Measurements from ENCODE around the gene SHD. TPM values are rescaled to one million over a fixed set of nuclear protein-coding genes. Genes with fewer than 3 reads are reported as not detected.

SHD gene
- polyA plus RNA-seq, 1 experiment, result not detected

GRCh38 chr19:4329858-4330257, 50.8 kb downstream of the SHD start:
- CTCF ChIA-PET, result no interaction called here
- Histone ChIP-seq H3K36me3 (ENCODE audit: control insufficient read depth, insufficient read depth, low read length) (no peaks in the 10 kb centered on the region; the same call in 1 of the 2 replicates), H3K27me3 (ENCODE audit: control insufficient read depth, insufficient read depth, low read length) (no peaks in the 10 kb centered on the region), H3K4me3 (ENCODE audit: low read depth, low read length) (no peak overlapping the region)
- no peak for DNase-seq (ENCODE audit: low read depth)
- POLR2A ChIA-PET, result no interaction called here
- no peak for TF ChIP-seq CTCF (IDR thresholded peaks at IDR 0.05; ENCODE audit: insufficient read depth, low read depth, low read length)

- Histone ChIP-seq H3K4me3 (ENCODE audit: low read depth, low read length) (no peak overlapping the region), H3K27me3 (ENCODE audit: control insufficient read depth, insufficient read depth, low read length) (no peaks in the 10 kb centered on the region), H3K36me3 (ENCODE audit: control insufficient read depth, insufficient read depth, low read length) (no peaks in the 10 kb centered on the region)
- TF ChIP-seq CTCF (IDR thresholded peaks at IDR 0.05; ENCODE audit: insufficient read depth, low read depth, low read length), result no peak
- no peak for DNase-seq (ENCODE audit: low read depth)
- CTCF ChIA-PET, result interaction anchor here (1.0 kb wide), 1 partner anchor 39 kb away, joined by 3 read pairs; no protein-coding TSS in a partner anchor
- POLR2A ChIA-PET, result no interaction called here
Observed at GRCh38 chr19:4334929-4335570, 56.0 kb downstream of the SHD start.

GRCh38 chr19:4337906-4338440, 58.9 kb downstream of the SHD start:
- POLR2A ChIA-PET, result no interaction called here
- CTCF ChIA-PET, result interaction anchor here (1.0 to 1.4 kb wide), 2 partner anchors 15 to 70 kb away, joined by 3 to 4 read pairs; no protein-coding TSS in a partner anchor
- DNase-seq (ENCODE audit: low read depth), result no peak
- H3K4me3 ChIP-seq (ENCODE audit: low read depth, low read length), result peak overlapping the region; percentile 29
- H3K27me3 ChIP-seq (ENCODE audit: control insufficient read depth, insufficient read depth, low read length), result no peaks in the 10 kb centered on the region
- no peak for TF ChIP-seq CTCF (IDR thresholded peaks at IDR 0.05; ENCODE audit: insufficient read depth, low read depth, low read length)
- H3K36me3 ChIP-seq (ENCODE audit: control insufficient read depth, insufficient read depth, low read length), result no peaks in the 10 kb centered on the region

- H3K36me3 ChIP-seq (ENCODE audit: control insufficient read depth, insufficient read depth, low read length), result no peaks in the 10 kb centered on the region
- POLR2A ChIA-PET, result no interaction called here
- no peaks in the 10 kb centered on the region for H3K27me3 ChIP-seq (ENCODE audit: control insufficient read depth, insufficient read depth, low read length)
- CTCF ChIA-PET, result interaction anchor here (0.9 to 2.2 kb wide), 3 partner anchors 14 to 71 kb away, joined by 3 to 8 read pairs (median 3); no protein-coding TSS in a partner anchor
- DNase-seq (ENCODE audit: low read depth), result no peak
- TF ChIP-seq CTCF (IDR thresholded peaks at IDR 0.05; ENCODE audit: insufficient read depth, low read depth, low read length), result no peak
- H3K4me3 ChIP-seq (ENCODE audit: low read depth, low read length), result peak within 1 kb of the TSS; percentile 29
Observed at GRCh38 chr19:4338441-4339355, 59.6 kb downstream of the SHD start, which contains the start of gene STAP2. Gene STAP2 (minus strand): TSS chr19:4338827. CDS start chr19:4338753, 74 bp downstream.

Other genes starting within 250 kb of the SHD start
- 4.2 and 7.5 TPM in 2 replicates for gene ZBTB7A, start 212.4 kb upstream of the SHD start, polyA plus RNA-seq (2011; rRNA removed)
- 76.9 and 143 TPM in 2 replicates for gene MAP2K2, start 155.1 kb upstream of the SHD start, polyA plus RNA-seq (2011; rRNA removed)
- gene CREB3L3, start 125.6 kb upstream of the SHD start, polyA plus RNA-seq (2011; rRNA removed), result not detected in 2 replicates
- gene SIRT6, start 96.7 kb upstream of the SHD start, polyA plus RNA-seq (2011; rRNA removed), result 14.6 and 22.3 TPM in 2 replicates
- 0.22 and 0.25 TPM in 2 replicates for gene ANKRD24, start 96.6 kb upstream of the SHD start, polyA plus RNA-seq (2011; rRNA removed)
- 1.2 TPM in 2 replicates for gene EBI3, start 49.7 kb upstream of the SHD start, polyA plus RNA-seq (2011; rRNA removed)
- 12.4 and 14.5 TPM in 2 replicates for gene YJU2, start 32.2 kb upstream of the SHD start, polyA plus RNA-seq (2011; rRNA removed)
- gene TMIGD2, start 23.1 kb downstream of the SHD start, polyA plus RNA-seq (2011; rRNA removed), result not detected in 2 replicates
- gene FSD1, start 25.3 kb downstream of the SHD start, polyA plus RNA-seq (2011; rRNA removed), result 3.9 and 11.9 TPM in 2 replicates
- 5.6 and 7.8 TPM in 2 replicates for gene STAP2, start 59.6 kb downstream of the SHD start, polyA plus RNA-seq (2011; rRNA removed)
- 4.9 and 5.3 TPM in 2 replicates for gene MPND, start 64.3 kb downstream of the SHD start, polyA plus RNA-seq (2011; rRNA removed)
- gene SH3GL1, start 121.3 kb downstream of the SHD start, polyA plus RNA-seq (2011; rRNA removed), result 52.2 and 89.4 TPM in 2 replicates
- 6.3 and 11.4 TPM in 2 replicates for gene CHAF1A, start 123.4 kb downstream of the SHD start, polyA plus RNA-seq (2011; rRNA removed)
- 85.5 and 127 TPM in 2 replicates for gene UBXN6, start 178.5 kb downstream of the SHD start, polyA plus RNA-seq (2011; rRNA removed)
- 23.8 and 26.0 TPM in 2 replicates for gene HDGFL2, start 193.0 kb downstream of the SHD start, polyA plus RNA-seq (2011; rRNA removed)
- 0.01 TPM in 2 replicates for gene PLIN4, start 239.2 kb downstream of the SHD start, polyA plus RNA-seq (2011; rRNA removed)